Calu3 (cell line): Measurements from ENCODE around the gene SHMT1. TPM values are rescaled to one million over a fixed set of nuclear protein-coding genes. Genes with fewer than 3 reads are reported as not detected.

ENCODE experiments used
- BruUV-seq: library from RNA; stranded (reverse); fragments of 400-500 nt; replicated peaks from 2 replicates; lab custom pipeline; 2021; lab: Mats Ljungman, UMichigan
- CTCF ChIA-PET: fragments of 300-600 bp; sonication (Branson Sonifier 250); formaldehyde crosslinking; loops from one replicate; lab custom pipeline; 2022; ENCODE audit warnings: antibody characterized with exemption; lab: Charles Lee
- DNase-seq: peaks from one replicate; pipeline ENCODE4 v3.0.0; 2022
- H3K27ac Mint-ChIP-seq: one replicate; pipeline ENCODE4 v1.8.0; 2022; ENCODE audit warnings: mixed read lengths; ENCODE audit not compliant: unreplicated experiment
- H3K27me3 Mint-ChIP-seq: one replicate; pipeline ENCODE4 v1.8.0; 2022; ENCODE audit warnings: mixed read lengths; ENCODE audit not compliant: unreplicated experiment
- H3K36me3 Mint-ChIP-seq: one replicate; pipeline ENCODE4 v1.8.0; 2022; ENCODE audit warnings: mild to moderate bottlenecking, moderate library complexity, mixed read lengths; ENCODE audit not compliant: insufficient read depth, unreplicated experiment
- H3K4me1 Mint-ChIP-seq: one replicate; pipeline ENCODE4 v1.8.0; 2022; ENCODE audit warnings: mild to moderate bottlenecking, low read depth, mixed read lengths; ENCODE audit not compliant: unreplicated experiment
- H3K4me3 Mint-ChIP-seq: one replicate; pipeline ENCODE4 v1.8.0; 2022; ENCODE audit warnings: mild to moderate bottlenecking, low read depth, moderate library complexity, mixed read lengths; ENCODE audit not compliant: unreplicated experiment
- H3K9me3 Mint-ChIP-seq: one replicate; pipeline ENCODE4 v1.8.0; 2022; ENCODE audit warnings: low read depth, mixed read lengths; ENCODE audit not compliant: unreplicated experiment
- CTCF ChIP-seq: fragments of 200-600 bp; IDR thresholded peaks from one replicate; pipeline ENCODE4 v1.8.0; 2022; ENCODE audit warnings: antibody characterized with exemption; ENCODE audit not compliant: unreplicated experiment
- intact Hi-C: fragments of 100-400 bp; cut with micrococcal nuclease; formaldehyde crosslinking; loops from one replicate; pipeline ENCODE4 v1.10.0; 2022; ENCODE audit not compliant: unreplicated experiment
- total RNA-seq: library from RNA; stranded (reverse); gene quantifications from 2 replicates; pipeline ENCODE4 v1.2.3, GENCODE V29; 2022

SHMT1 gene
- total RNA-seq, 1 experiment from 2014 or later, result 52.3 TPM

GRCh38 chr17:18322522-18322921 is 40.8 kb downstream of the SHMT1 start:
- no peak for TF ChIP-seq CTCF
- Mint-ChIP-seq H3K9me3 (no peaks in the 10 kb centered on the region), H3K27me3 (no peaks in the 10 kb centered on the region), H3K4me1 (peaks cover 8% of the 10 kb centered on the region), H3K27ac (no peak overlapping the region), H3K36me3 (peaks cover 27% of the 10 kb centered on the region), H3K4me3 (no peak overlapping the region)
- DNase-seq, result no peak
- CTCF ChIA-PET, result no interaction called here
- BruUV-seq, result no TSS peak
- intact Hi-C loops, result no loop called here

- H3K27me3 Mint-ChIP-seq, result no peaks in the 10 kb centered on the region
- H3K27ac Mint-ChIP-seq, result no peak overlapping the region
- CTCF ChIA-PET, result no interaction called here
- intact Hi-C loops, result no loop called here
- H3K9me3 Mint-ChIP-seq, result no peaks in the 10 kb centered on the region
- DNase-seq, result no peak
- no TSS peak for BruUV-seq
- peaks cover 8% of the 10 kb centered on the region for H3K4me1 Mint-ChIP-seq
- peaks cover 28% of the 10 kb centered on the region for H3K36me3 Mint-ChIP-seq
- no peak overlapping the region for H3K4me3 Mint-ChIP-seq
- no peak for TF ChIP-seq CTCF
These were observed 42.0 kb downstream of the SHMT1 start for GRCh38 chr17:18321309-18321708.

GRCh38 chr17:18320301-18320700 is 43.0 kb downstream of the SHMT1 start:
- intact Hi-C loops, result no loop called here
- peaks cover 38% of the 10 kb centered on the region for H3K36me3 Mint-ChIP-seq
- BruUV-seq, result no TSS peak
- H3K9me3 Mint-ChIP-seq, result no peaks in the 10 kb centered on the region
- CTCF ChIA-PET, result no interaction called here
- H3K27me3 Mint-ChIP-seq, result no peaks in the 10 kb centered on the region
- TF ChIP-seq CTCF, result no peak
- no peak overlapping the region for H3K27ac Mint-ChIP-seq
- H3K4me1 Mint-ChIP-seq, result peaks cover 8% of the 10 kb centered on the region
- no peak for DNase-seq
- no peak overlapping the region for H3K4me3 Mint-ChIP-seq

- Mint-ChIP-seq H3K27ac (no peak overlapping the region), H3K27me3 (no peaks in the 10 kb centered on the region), H3K4me3 (no peak overlapping the region), H3K4me1 (peaks cover 8% of the 10 kb centered on the region), H3K36me3 (peaks cover 44% of the 10 kb centered on the region), H3K9me3 (no peaks in the 10 kb centered on the region)
- TF ChIP-seq CTCF, result no peak
- no peak for DNase-seq
- BruUV-seq, result no TSS peak
- intact Hi-C loops, result no loop called here
- CTCF ChIA-PET, result no interaction called here
These were observed 43.6 kb downstream of the SHMT1 start for GRCh38 chr17:18319604-18320256.
